Measurements from ENCODE around the gene OLFML3.
"Not testable (repeated sequence)": the region's sequence is repeated elsewhere in the genome, so short reads cannot be mapped to it uniquely, and the experiment has no call there.

Gene OLFML3

GRCh38 chr1:113978863-113979702 is at the start of gene OLFML3:
TSS of gene OLFML3 (plus strand) at chr1:113979474. CDS start at chr1:113979517, 43 bp downstream.
- DNase-seq (ENCODE audit: low read depth in 2 of 2) = peak; percentile 98

GRCh38 chr1:113929750-113930498 is 49.4 kb upstream of the OLFML3 start:
- DNase-seq (ENCODE audit: low read depth in 2 of 2) = no peak

- no peak for DNase-seq (ENCODE audit: low read depth in 2 of 2)
These were observed 48.6 kb upstream of the OLFML3 start for GRCh38 chr1:113930499-113931161.

GRCh38 chr1:113931451-113931851 is 47.8 kb upstream of the OLFML3 start:
- DNase-seq (ENCODE audit: low read depth in 2 of 2) = no peak

DNA sequence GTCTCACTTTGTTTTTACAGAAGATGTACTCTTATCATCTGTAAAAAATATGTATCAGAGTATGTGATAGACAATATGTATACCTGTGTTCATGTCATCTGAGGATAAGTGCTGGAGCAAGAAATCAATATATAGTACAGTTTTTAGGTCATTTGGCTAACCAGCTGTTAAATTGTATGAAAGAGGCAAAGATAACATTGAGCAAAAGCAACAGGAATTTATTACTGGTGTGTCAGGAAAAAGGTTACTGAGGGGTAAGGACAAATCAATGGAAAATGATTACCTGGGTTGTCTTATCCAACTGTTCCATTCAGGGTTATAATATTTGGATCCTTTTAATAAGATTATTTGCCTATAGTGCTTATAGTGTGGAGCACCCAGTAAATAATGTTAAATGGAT is 45.3 kb upstream of the OLFML3 start:
- no peak for DNase-seq (ENCODE audit: low read depth in 2 of 2)

- no peak for DNase-seq (ENCODE audit: low read depth in 2 of 2)
These were observed 44.7 kb upstream of the OLFML3 start for GRCh38 chr1:113934511-113935055.

DNA sequence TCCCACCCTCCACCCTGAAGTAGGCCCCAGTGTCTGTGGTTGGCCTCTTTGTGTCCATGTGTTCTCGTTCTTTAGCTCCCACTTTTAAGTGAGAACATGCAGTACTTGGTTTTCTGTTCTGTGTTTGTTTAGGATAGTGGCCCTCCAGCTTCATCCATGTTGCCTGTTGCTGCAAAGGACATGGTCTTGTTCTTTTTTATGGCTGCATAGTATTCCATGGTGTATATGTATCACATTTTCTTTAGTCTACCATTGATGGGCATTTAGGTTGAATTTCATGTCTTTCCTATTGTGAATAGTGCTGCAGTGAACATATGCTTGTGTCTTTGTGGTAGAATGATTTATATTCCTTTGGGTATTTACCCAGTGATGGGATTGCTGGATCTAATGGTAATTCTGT is 44.1 kb upstream of the OLFML3 start:
- DNase-seq (ENCODE audit: low read depth in 2 of 2) = no peak

DNA sequence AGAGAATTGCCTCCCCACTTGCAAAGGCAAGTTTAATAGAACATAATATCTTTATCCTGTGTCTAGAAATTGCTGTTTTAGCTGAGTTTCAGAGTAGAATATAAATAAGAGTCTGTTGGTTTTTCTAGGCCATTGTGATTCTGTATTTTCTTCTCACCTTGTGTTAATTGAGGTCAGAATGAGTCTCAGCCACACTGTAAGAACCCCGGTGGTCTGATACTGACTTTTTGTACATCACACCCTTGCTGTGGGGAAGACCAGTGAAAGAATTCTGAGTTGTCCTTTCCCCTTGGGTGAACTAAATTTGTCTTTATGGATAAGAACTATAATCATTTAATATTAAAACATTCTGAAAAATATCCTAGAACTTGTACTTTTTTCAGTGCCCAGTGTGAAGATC is 43.3 kb upstream of the OLFML3 start:
- DNase-seq (ENCODE audit: low read depth in 2 of 2) = no peak

- no peak for DNase-seq (ENCODE audit: low read depth in 2 of 2)
These were observed 42.1 kb upstream of the OLFML3 start for GRCh38 chr1:113937146-113937545.

DNA sequence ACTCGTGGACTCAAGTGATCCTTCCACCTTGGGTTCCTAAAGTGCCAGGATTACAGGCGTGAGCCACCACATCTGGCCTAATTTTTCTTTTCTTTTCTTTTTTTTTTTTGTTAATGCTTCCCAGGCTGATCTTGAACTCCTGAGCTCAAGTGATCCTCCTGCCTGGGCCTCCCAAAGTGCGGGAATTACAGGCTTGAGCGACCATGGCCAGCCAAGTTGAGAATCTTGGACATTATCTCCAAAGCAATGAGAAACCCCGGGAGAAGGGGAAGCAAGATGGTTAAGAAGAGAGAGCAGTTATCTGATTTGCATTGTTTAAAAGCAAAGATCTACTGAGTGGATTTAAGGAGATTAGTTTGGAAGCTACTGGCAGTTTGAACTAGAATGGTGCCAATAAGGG is 41.1 kb upstream of the OLFML3 start:
- DNase-seq (ENCODE audit: low read depth in 2 of 2) = no peak

- DNase-seq (ENCODE audit: low read depth in 2 of 2) = no peak
These were observed 38.7 kb upstream of the OLFML3 start for GRCh38 chr1:113940365-113941244.

DNA sequence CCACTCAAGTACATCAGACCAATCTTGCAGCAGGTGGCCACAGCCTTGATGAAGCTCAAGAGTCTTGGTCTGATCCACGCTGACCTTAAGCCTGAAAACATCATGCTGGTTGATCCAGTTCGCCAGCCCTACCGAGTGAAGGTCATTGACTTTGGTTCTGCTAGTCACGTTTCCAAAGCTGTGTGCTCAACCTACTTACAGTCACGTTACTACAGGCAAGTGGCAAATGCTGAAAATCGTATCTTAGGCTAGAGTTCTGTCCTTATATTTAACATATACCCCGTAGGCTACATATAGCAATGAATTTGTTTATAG is 38.1 kb upstream of the OLFML3 start:
- DNase-seq (ENCODE audit: low read depth in 2 of 2) = no peak

GRCh38 chr1:113942527-113942926 is 36.7 kb upstream of the OLFML3 start:
- no peak for DNase-seq (ENCODE audit: low read depth in 2 of 2)

- no peak for DNase-seq (ENCODE audit: low read depth in 2 of 2)
These were observed 36.1 kb upstream of the OLFML3 start for GRCh38 chr1:113943028-113943811.

- DNase-seq (ENCODE audit: low read depth in 2 of 2) = no peak
These were observed 33.9 kb upstream of the OLFML3 start for GRCh38 chr1:113945329-113945728.

GRCh38 chr1:113946112-113946511 is 33.2 kb upstream of the OLFML3 start:
- no peak for DNase-seq (ENCODE audit: low read depth in 2 of 2)

DNA sequence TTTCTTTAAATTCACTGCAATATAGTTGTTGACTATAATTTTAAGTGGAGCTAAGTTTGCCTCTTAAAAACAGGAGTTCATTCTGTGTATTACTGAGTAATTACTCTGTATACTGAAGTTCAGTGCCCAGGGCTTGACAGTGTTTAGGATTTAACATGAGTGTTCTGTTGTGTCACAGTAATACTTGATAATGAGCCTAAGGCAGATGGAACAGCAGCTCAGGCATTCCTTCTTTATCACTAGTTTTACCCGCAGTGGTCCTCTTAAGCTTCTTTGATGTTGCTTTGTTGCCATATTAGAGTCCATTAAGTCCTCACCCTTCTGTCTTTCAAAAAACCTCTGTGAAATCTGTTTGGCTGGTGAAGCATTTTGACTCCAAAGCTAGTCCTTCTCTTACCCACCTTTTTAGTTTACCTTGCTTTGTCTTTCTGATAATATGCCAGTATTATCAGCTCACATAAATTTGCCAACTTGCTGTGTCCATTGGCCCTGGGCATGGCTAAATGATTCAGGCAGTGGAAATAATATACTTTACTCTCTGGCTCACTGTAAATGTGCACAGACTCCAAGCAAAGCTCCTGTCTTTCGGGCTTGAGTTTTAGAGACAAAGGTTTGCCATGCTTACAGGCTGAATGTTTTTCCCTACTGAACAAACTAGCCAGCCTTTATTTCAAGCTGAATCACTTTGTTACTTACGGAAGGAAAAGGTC is 32.4 kb upstream of the OLFML3 start:
- no peak for DNase-seq (ENCODE audit: low read depth in 2 of 2)

DNA sequence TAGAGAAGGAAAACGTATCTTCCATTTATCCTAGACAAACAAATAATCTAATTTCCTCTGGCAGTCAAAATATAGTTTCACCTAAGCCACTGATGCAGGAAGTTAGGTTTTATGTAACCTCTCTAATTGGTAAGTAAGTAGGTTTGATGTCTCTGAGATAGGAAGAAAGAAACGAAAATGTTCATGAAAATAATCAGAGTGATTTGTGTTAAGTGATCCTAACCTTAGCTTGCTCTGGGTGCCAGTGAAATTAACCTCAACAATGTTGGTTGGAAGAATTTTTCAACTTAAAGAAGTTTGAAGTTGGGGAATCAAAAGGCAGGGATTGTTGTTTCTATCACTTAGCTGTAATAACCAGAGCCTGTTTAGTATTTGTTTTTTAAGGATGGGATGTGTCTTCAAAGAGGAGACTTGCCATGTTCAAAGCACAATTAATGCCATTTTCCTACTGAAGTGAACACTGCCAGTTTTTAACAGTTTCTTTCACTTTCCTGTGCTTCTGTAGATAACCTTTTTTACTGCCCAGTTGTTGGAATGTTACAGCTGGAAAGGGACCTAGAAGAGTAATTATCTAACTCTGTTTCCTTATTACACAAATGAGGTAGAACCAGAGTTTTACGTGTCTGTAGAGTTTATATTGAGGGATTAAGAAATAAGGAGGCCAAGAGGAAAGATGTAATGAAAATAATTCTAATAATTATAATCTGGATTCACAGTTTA is 31.7 kb upstream of the OLFML3 start:
- DNase-seq (ENCODE audit: low read depth in 2 of 2) = no peak

GRCh38 chr1:113948151-113948550 is 31.1 kb upstream of the OLFML3 start:
- not testable (repeated sequence) for DNase-seq (ENCODE audit: low read depth in 2 of 2)
